ENCODE results near the gene FGF21.
A peak's percentile ranks its signal among the peaks of the same experiment; 100 is the strongest.

The FGF21 gene

DNA sequence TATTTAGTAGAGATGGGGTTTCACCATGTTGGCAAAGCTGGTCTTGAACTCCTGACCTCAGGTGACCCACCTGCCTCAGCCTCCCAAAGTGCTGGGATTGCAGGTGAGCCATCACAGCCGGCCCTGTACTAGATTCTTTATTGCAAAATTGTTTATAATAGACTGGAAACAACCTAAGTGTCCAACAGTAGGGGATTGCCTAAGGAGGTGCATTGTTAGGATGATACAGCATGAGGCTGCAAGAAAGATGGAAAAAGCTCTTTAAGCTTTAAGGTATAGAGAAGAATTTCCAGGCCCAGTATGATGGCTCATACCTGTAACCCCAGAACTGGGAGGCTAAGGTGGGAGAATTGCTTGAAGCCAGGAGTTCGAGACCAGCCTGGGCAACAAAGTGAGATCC lies 47.3 kb downstream of the FGF21 start:
- TF ChIP-seq, protein P1, sequence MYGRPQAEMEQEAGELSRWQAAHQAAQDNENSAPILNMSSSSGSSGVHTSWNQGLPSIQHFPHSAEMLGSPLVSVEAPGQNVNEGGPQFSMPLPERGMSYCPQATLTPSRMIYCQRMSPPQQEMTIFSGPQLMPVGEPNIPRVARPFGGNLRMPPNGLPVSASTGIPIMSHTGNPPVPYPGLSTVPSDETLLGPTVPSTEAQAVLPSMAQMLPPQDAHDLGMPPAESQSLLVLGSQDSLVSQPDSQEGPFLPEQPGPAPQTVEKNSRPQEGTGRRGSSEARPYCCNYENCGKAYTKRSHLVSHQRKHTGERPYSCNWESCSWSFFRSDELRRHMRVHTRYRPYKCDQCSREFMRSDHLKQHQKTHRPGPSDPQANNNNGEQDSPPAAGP (tag by site-specific recombination; IDR thresholded peaks at IDR 0.05): no peak
- TF ChIP-seq MZF1 (tag by site-specific recombination; IDR thresholded peaks at IDR 0.05; ENCODE audit: borderline replicate concordance): peak; percentile 97
- Histone ChIP-seq H3K9me3 (ENCODE audit: control insufficient read depth, insufficient read depth, low read depth, low read length) (no peaks in the 10 kb centered on the region), H3K36me3 (ENCODE audit: control insufficient read depth in 2 of 2, insufficient read depth in 1 of 2, low read length in 2 of 2) (peaks cover 4 to 10% of the 10 kb centered on the region in 2 experiments; a peak in 2 of 3 replicates), H3K4me1 (ENCODE audit: control insufficient read depth, insufficient read depth, low read length) (no peaks in the 10 kb centered on the region), H3K4me3 (ENCODE audit: low read depth, low read length) (no peak overlapping the region), H3K27ac (ENCODE audit: extremely low read depth, low read depth, low read length) (no peak overlapping the region)
- ChIA-PET POLR2A (interaction anchor here (1.7 kb wide), 1 partner anchor 8 kb away, joined by 4 read pairs; the partner anchor contains the start of gene BCAT2), CTCF (interaction anchor here (0.7 to 2.3 kb wide), 6 partner anchors 9 to 191 kb away, joined by 3 to 7 read pairs (median 4); partner anchors contain the start of genes GYS1 and RUVBL2)

DNA sequence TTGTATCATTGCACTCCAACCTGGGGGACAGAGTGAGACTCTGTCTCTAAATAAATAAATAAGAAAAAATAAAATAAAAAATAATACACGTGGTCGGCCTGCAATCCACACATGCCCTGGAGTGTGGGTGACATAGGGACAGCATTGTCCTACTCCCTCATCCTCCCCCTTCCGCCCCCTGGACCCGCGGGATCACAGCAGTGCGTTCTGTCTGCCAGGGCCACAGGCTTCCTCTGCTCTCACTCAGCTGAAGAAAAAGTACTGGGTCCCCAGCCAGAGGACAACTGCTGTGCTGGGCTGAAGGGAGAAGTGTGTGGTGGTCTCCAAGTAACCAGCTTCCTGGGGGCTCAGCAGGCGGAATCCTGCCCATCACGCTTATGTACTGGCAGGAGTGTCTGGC lies 49.2 kb downstream of the FGF21 start:
- CTCF ChIA-PET: interaction anchor here (0.6 to 1.4 kb wide), 5 partner anchors 9 to 159 kb away, joined by 3 to 4 read pairs (median 3); partner anchors contain the start of gene CA11
- Histone ChIP-seq H3K9me3 (ENCODE audit: control insufficient read depth, insufficient read depth, low read depth, low read length) (no peaks in the 10 kb centered on the region), H3K4me1 (ENCODE audit: control insufficient read depth, insufficient read depth, low read length) (no peaks in the 10 kb centered on the region), H3K27ac (ENCODE audit: extremely low read depth, low read depth, low read length) (no peak overlapping the region), H3K4me3 (ENCODE audit: low read depth, low read length) (no peak overlapping the region), H3K36me3 (ENCODE audit: control insufficient read depth in 2 of 2, insufficient read depth in 1 of 2, low read length in 2 of 2) (peaks cover 4 to 10% of the 10 kb centered on the region in 2 experiments; a peak in 2 of 3 replicates)
- TF ChIP-seq ZNF174 (tag by site-specific recombination; IDR thresholded peaks at IDR 0.05) (no peak), ZIC2 (tag by site-specific recombination; IDR thresholded peaks at IDR 0.05) (0 out of 2 replicates have a peak, but pooled peaks have one; percentile 11)
- POLR2A ChIA-PET: no interaction called here

DNA sequence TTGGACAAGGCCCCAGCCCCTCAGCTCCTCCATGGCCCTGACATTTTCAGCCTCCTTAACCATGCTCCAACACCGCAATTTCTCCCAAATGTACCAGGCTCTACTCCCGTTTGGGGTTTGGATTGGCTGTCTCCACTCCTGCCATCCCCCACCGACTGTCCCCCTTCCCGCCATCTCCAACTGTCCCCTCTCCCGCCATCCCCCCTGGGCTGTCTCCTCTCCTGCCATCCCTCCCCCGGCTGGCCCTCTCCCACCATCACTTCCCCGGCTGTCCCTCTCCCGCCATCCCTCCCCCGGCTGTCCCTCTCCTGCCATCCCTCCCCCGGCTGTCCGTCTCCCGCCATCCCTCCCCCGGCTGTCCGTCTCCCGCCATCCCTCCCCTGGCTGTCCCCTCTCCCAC lies 50.1 kb downstream of the FGF21 start:
- Histone ChIP-seq H3K4me1 (ENCODE audit: control insufficient read depth, insufficient read depth, low read length) (peaks cover 5% of the 10 kb centered on the region), H3K27ac (ENCODE audit: extremely low read depth, low read depth, low read length) (no peak overlapping the region), H3K4me3 (ENCODE audit: low read depth, low read length) (no peak overlapping the region), H3K9me3 (ENCODE audit: control insufficient read depth, insufficient read depth, low read depth, low read length) (no peaks in the 10 kb centered on the region), H3K36me3 (ENCODE audit: control insufficient read depth in 2 of 2, insufficient read depth in 1 of 2, low read length in 2 of 2) (peaks cover 4 to 10% of the 10 kb centered on the region in 2 experiments; a peak in 2 of 3 replicates)
- POLR2A ChIA-PET: no interaction called here
- peak; percentile 73 for TF ChIP-seq ZNF341 (tag by site-specific recombination; IDR thresholded peaks at IDR 0.05; ENCODE audit: low read depth)
- TF ChIP-seq, protein P2, sequence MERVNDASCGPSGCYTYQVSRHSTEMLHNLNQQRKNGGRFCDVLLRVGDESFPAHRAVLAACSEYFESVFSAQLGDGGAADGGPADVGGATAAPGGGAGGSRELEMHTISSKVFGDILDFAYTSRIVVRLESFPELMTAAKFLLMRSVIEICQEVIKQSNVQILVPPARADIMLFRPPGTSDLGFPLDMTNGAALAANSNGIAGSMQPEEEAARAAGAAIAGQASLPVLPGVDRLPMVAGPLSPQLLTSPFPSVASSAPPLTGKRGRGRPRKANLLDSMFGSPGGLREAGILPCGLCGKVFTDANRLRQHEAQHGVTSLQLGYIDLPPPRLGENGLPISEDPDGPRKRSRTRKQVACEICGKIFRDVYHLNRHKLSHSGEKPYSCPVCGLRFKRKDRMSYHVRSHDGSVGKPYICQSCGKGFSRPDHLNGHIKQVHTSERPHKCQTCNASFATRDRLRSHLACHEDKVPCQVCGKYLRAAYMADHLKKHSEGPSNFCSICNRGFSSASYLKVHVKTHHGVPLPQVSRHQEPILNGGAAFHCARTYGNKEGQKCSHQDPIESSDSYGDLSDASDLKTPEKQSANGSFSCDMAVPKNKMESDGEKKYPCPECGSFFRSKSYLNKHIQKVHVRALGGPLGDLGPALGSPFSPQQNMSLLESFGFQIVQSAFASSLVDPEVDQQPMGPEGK (tag by site-specific recombination; IDR thresholded peaks at IDR 0.05): no peak
- CTCF ChIA-PET: interaction anchor here (0.9 to 1.4 kb wide), 2 partner anchors 37 to 160 kb away, joined by 3 read pairs; partner anchors contain the start of gene CA11

DNA sequence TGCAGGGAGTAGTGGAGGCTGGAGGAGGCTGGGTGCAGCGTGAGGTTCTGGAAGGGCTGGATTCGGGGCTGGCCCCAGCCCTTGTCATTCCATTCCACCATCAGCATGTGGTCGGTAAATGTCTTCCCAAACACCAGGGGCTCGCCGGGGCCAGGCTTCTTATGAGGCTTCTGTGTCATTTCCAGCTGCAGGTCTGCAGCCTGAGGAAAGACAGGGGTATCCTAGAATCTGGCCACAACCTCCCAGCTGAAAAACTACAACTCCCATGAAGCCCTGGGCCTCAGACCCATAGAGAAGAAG lies 51.1 kb downstream of the FGF21 start:
- H3K9me3 ChIP-seq (ENCODE audit: control insufficient read depth, insufficient read depth, low read depth, low read length): no peaks in the 10 kb centered on the region
- TF ChIP-seq HOXD13 (CRISPR knock-in tag; IDR thresholded peaks at IDR 0.05; ENCODE audit: borderline replicate concordance): no peak
- TF ChIP-seq ZNF423 (tag by site-specific recombination; IDR thresholded peaks at IDR 0.05): no peak
- TF ChIP-seq ZNF837 (tag by site-specific recombination; IDR thresholded peaks at IDR 0.05): no peak
- TF ChIP-seq ZFP69B (tag by site-specific recombination; IDR thresholded peaks at IDR 0.05): no peak
- TF ChIP-seq ZNF76 (tag by site-specific recombination; IDR thresholded peaks at IDR 0.05; ENCODE audit: borderline replicate concordance, low read depth): peak; percentile 96
- TF ChIP-seq ZNF561 (tag by site-specific recombination; IDR thresholded peaks at IDR 0.05; ENCODE audit: borderline replicate concordance): 0 out of 2 replicates have a peak, but pooled peaks have one; percentile 18
- TF ChIP-seq, protein P3, sequence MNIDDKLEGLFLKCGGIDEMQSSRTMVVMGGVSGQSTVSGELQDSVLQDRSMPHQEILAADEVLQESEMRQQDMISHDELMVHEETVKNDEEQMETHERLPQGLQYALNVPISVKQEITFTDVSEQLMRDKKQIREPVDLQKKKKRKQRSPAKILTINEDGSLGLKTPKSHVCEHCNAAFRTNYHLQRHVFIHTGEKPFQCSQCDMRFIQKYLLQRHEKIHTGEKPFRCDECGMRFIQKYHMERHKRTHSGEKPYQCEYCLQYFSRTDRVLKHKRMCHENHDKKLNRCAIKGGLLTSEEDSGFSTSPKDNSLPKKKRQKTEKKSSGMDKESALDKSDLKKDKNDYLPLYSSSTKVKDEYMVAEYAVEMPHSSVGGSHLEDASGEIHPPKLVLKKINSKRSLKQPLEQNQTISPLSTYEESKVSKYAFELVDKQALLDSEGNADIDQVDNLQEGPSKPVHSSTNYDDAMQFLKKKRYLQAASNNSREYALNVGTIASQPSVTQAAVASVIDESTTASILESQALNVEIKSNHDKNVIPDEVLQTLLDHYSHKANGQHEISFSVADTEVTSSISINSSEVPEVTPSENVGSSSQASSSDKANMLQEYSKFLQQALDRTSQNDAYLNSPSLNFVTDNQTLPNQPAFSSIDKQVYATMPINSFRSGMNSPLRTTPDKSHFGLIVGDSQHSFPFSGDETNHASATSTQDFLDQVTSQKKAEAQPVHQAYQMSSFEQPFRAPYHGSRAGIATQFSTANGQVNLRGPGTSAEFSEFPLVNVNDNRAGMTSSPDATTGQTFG (tag by site-specific recombination; IDR thresholded peaks at IDR 0.05; ENCODE audit: borderline replicate concordance): no peak
- TF ChIP-seq OVOL3 (tag by site-specific recombination; IDR thresholded peaks at IDR 0.05): no peak
- no peak for TF ChIP-seq ZSCAN23 (tag by site-specific recombination; IDR thresholded peaks at IDR 0.05)
- TF ChIP-seq, protein P4, sequence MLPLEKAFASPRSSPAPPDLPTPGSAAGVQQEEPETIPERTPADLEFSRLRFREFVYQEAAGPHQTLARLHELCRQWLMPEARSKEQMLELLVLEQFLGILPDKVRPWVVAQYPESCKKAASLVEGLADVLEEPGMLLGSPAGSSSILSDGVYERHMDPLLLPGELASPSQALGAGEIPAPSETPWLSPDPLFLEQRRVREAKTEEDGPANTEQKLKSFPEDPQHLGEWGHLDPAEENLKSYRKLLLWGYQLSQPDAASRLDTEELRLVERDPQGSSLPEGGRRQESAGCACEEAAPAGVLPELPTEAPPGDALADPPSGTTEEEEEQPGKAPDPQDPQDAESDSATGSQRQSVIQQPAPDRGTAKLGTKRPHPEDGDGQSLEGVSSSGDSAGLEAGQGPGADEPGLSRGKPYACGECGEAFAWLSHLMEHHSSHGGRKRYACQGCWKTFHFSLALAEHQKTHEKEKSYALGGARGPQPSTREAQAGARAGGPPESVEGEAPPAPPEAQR (tag by site-specific recombination; IDR thresholded peaks at IDR 0.05): no peak
- no peak for TF ChIP-seq ZNF391 (tag by site-specific recombination; IDR thresholded peaks at IDR 0.05; ENCODE audit: borderline replicate concordance, low read depth)
- peak; percentile 59; the same call in 1 of the 2 replicates for TF ChIP-seq ZNF335 (tag by site-specific recombination; conservative IDR thresholded peaks at IDR 0.05)
- ChIA-PET CTCF (interaction anchor here (1.0 to 2.8 kb wide), 8 partner anchors 10 to 164 kb away, joined by 3 to 11 read pairs (median 6); partner anchors contain the start of gene CA11), POLR2A (interaction anchor here (0.6 to 0.8 kb wide), 3 partner anchors 19 to 187 kb away, joined by 3 to 4 read pairs (median 4); partner anchors contain the start of genes RPL18 and SPHK2)
- no peak overlapping the region for H3K27ac ChIP-seq (ENCODE audit: extremely low read depth, low read depth, low read length)
- H3K36me3 ChIP-seq (ENCODE audit: control insufficient read depth in 2 of 2, insufficient read depth in 1 of 2, low read length in 2 of 2): peaks cover 4 to 10% of the 10 kb centered on the region in 2 experiments; a peak in 2 of 3 replicates
- H3K4me3 ChIP-seq (ENCODE audit: low read depth, low read length): no peak overlapping the region
- peaks cover 5% of the 10 kb centered on the region for H3K4me1 ChIP-seq (ENCODE audit: control insufficient read depth, insufficient read depth, low read length)
